B cell (primary cell): Measurements from ENCODE around the gene TRIM27. TPM values are rescaled to one million over a fixed set of nuclear protein-coding genes. Genes with fewer than 3 reads are reported as not detected.

Source experiments
- ATAC-seq: fragments of 200-7000 bp; cut with Tn5 transposase; one replicate; pipeline ENCODE4 v1.10.0; 2021; ENCODE audit warnings: low read depth, mild to moderate bottlenecking, moderate number of reproducible peaks, moderate library complexity
- CTCF ChIA-PET: fragments of 350-600 bp; sonication (Branson Sonifier 250); formaldehyde crosslinking; loops from one replicate; lab custom pipeline; 2021; ENCODE audit warnings: antibody characterized with exemption, inconsistent platforms; lab: Charles Lee
- POLR2A ChIA-PET: fragments of 350-600 bp; sonication (Branson Sonifier 250); formaldehyde crosslinking; loops from one replicate; lab custom pipeline; 2021; ENCODE audit warnings: antibody characterized with exemption; lab: Charles Lee
- DNase-seq: peaks from one replicate; pipeline ENCODE4 v3.0.0; 2013
- H2AFZ ChIP-seq: 2 replicates; pipeline ENCODE4 v1.6.1; 2012; ENCODE audit warnings: mild to moderate bottlenecking, low read depth, low read length; ENCODE audit not compliant: insufficient read depth, poor library complexity, severe bottlenecking
- H3K27ac ChIP-seq, 2 donors: 1 replicate in 1 of 2; 2 replicates in 1 of 2; pipeline ENCODE4 v1.5.1; 2012 to 2013; ENCODE audit warnings: low read length in 2 of 2, mild to moderate bottlenecking in 2 of 2, moderate library complexity in 1 of 2
- H3K27me3 ChIP-seq, 4 experiments: fragments of 200-600 bp in 1 of 4; sonication (generic) in 1 of 4; replicated peaks in 1 of 4; 1 replicate in 2 of 4; 2 replicates in 2 of 4; pipeline versions ENCODE4 v1.6.1 to v1.7.0; 2013 to 2016; ENCODE audit warnings: low read length in 3 of 4, mild to moderate bottlenecking in 2 of 4, mixed read lengths in 1 of 4, moderate library complexity in 1 of 4; ENCODE audit not compliant: insufficient read depth in 4 of 4, control insufficient read depth in 3 of 4; ENCODE audit errors: control extremely low read depth in 1 of 4
- H3K36me3 ChIP-seq, 2 experiments: replicated peaks in 1 of 2; 1 replicate in 1 of 2; 2 replicates in 1 of 2; pipeline versions ENCODE4 v1.6.1 to v1.7.1; 2013; ENCODE audit warnings: low read length in 1 of 2; ENCODE audit not compliant: insufficient read depth in 2 of 2, control insufficient read depth in 1 of 2; ENCODE audit errors: control extremely low read depth in 1 of 2, extremely low read depth in 1 of 2
- H3K4me1 ChIP-seq, 2 donors: fragments of 200-600 bp in 1 of 2; sonication (generic) in 1 of 2; 1 replicate in 1 of 2; 2 replicates in 1 of 2; pipeline versions ENCODE4 v1.5.1 to v1.6.1; 2013 to 2017; ENCODE audit warnings: low read length in 2 of 2; ENCODE audit not compliant: control insufficient read depth in 2 of 2, insufficient read depth in 2 of 2
- H3K4me2 ChIP-seq: replicated peaks from 2 replicates; pipeline ENCODE3; 2012; ENCODE audit warnings: mild to moderate bottlenecking, low read depth, low read length; ENCODE audit not compliant: poor library complexity, severe bottlenecking
- H3K4me3 ChIP-seq, 5 experiments: fragments of 200-600 bp in 1 of 5; sonication (generic) in 1 of 5; 1 replicate in 3 of 5; 2 replicates in 2 of 5; pipeline versions ENCODE4 v1.5.1 to v1.7.0; 2011 to 2016; ENCODE audit warnings: low read length in 4 of 5, mild to moderate bottlenecking in 4 of 5, low read depth in 2 of 5, control low read depth in 1 of 5, moderate library complexity in 1 of 5; ENCODE audit not compliant: insufficient read depth in 1 of 5; ENCODE audit errors: control extremely low read depth in 1 of 5, extremely low read depth in 1 of 5
- H3K79me2 ChIP-seq: fragments of 200-600 bp; sonication (generic); one replicate; pipeline ENCODE4 v1.6.0; 2016; ENCODE audit warnings: low read length; ENCODE audit not compliant: control insufficient read depth, insufficient read depth
- H3K9ac ChIP-seq: fragments of 200-600 bp; sonication (generic); 2 replicates; pipeline ENCODE4 v1.6.1; 2017; ENCODE audit warnings: mild to moderate bottlenecking, low read length, moderate library complexity
- H3K9me3 ChIP-seq, 3 donors: one replicate each; pipeline versions ENCODE4 v1.6.1 to v1.7.1; 2013; ENCODE audit warnings: low read length in 2 of 3; ENCODE audit not compliant: control insufficient read depth in 2 of 3, insufficient read depth in 1 of 3; ENCODE audit errors: control extremely low read depth in 1 of 3
- H4K20me1 ChIP-seq: 2 replicates; pipeline ENCODE4 v1.6.0; 2012; ENCODE audit warnings: mild to moderate bottlenecking, low read length; ENCODE audit not compliant: insufficient read depth, control insufficient read depth, poor library complexity, severe bottlenecking
- H3K27ac Mint-ChIP-seq: one replicate; pipeline ENCODE4 v1.8.0; 2021; ENCODE audit warnings: mixed read lengths
- H3K27me3 Mint-ChIP-seq: one replicate; pipeline ENCODE4 v1.8.0; 2021; ENCODE audit warnings: mixed read lengths
- H3K4me1 Mint-ChIP-seq: one replicate; pipeline ENCODE4 v1.8.0; 2021; ENCODE audit warnings: mixed read lengths
- H3K4me3 Mint-ChIP-seq: one replicate; pipeline ENCODE4 v1.8.0; 2021; ENCODE audit warnings: mixed read lengths
- H3K9me3 Mint-ChIP-seq: one replicate; pipeline ENCODE4 v1.8.0; 2022; ENCODE audit warnings: mixed read lengths; ENCODE audit not compliant: insufficient read depth
- EZH2 ChIP-seq: IDR thresholded peaks from 2 replicates; pipeline ENCODE4 v1.6.1; 2012; ENCODE audit warnings: borderline replicate concordance, low read depth, mild to moderate bottlenecking, moderate library complexity, low read length; ENCODE audit not compliant: insufficient read depth, poor library complexity, severe bottlenecking
- WGBS: methylation state at CpG from one replicate; pipeline ENCODE4 v1.1.5; 2013; ENCODE audit warnings: missing lambda C conversion rate; ENCODE audit not compliant: insufficient coverage; 5-methylcytosine and 5-hydroxymethylcytosine counted together
- intact Hi-C: fragments of 100-400 bp; cut with micrococcal nuclease; formaldehyde crosslinking; loops from one replicate; pipeline ENCODE4 v1.10.0; 2022
- polyA plus RNA-seq: library from polyadenylated mRNA; depleted of rRNA; stranded (reverse); fragments of >200 nt; gene quantifications from 2 replicates; pipeline ENCODE4 v1.2.3, GENCODE V29; 2012
- total RNA-seq, 2 donors: library from RNA; stranded (reverse); fragments of 120-200 nt in 1 of 2; gene quantifications; 1 replicate in 1 of 2; 2 replicates in 1 of 2; pipeline versions ENCODE4 v1.2.3 to v1.2.4, GENCODE V29; 2013 to 2022
- TF ChIP-seq, protein P1 (sequence below): fragments of 200-600 bp; IDR thresholded peaks from one replicate; pipeline ENCODE4 v1.8.0; 2022; ENCODE audit warnings: antibody characterized with exemption, mild to moderate bottlenecking

TRIM27 gene
- total and polyA plus RNA-seq, 2 donors (not counting 1 experiment from before 2014, with no cell fraction given), result 48.3 to 70.0 TPM

DNA sequence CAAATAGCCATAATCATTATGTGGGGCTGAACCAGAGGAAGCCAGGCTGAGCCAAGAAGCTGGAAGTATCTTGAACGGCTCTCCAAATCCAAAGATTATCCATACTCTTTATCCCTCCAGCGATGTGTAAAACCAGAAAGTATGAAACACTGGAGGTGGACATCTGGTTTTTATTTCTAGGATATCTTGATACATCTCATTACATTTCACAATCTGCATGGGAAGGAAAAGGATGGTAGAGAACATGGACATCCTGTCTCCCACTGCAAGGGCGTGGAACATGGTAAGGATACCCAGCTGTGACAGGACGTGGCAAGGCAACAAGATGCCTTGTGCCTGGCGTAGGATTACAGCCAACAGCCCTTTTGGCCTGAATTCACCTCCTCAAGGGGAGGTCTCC, 20.1 kb downstream of the TRIM27 start:
- POLR2A ChIA-PET, result no interaction called here

DNA sequence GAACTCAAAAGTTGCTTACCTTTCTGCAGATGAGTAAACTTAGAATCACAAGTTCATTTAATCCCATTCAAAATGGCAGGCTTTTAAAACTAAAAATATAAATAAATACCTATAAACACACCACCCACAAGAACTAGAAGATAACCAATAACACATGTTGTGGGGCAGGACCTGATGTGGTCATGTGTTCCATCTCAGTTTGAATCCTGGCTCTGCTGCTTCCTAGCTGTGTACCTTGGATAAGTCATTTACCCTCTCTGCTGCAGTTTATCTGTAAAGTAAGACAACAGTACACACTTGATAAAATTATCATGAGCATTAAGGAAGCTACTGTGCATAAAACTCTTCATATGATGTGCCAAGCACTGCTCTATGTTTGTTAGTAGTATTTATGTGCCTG, 22.0 kb downstream of the TRIM27 start:
- Histone ChIP-seq H3K4me2 (no peak overlapping the region), H3K9ac (no peak overlapping the region), H2AFZ (no peak overlapping the region), H3K9me3 (no peaks in the 10 kb centered on the region), H3K27me3 (no peaks in the 10 kb centered on the region), H3K4me3 (no peak overlapping the region), H3K79me2 (no peaks in the 10 kb centered on the region), H4K20me1 (no peaks in the 10 kb centered on the region), H3K27ac (no peak overlapping the region), H3K36me3 (peaks cover 6 to 53% of the 10 kb centered on the region in 2 experiments), H3K4me1 (peaks cover 17 to 21% of the 10 kb centered on the region in 2 donors)
- intact Hi-C loops, result no loop called here
- ATAC-seq, result no peak
- H3K9me3 Mint-ChIP-seq, result no peaks in the 10 kb centered on the region
- no peak for DNase-seq
- ChIA-PET POLR2A (no interaction called here), CTCF (no interaction called here)
- TF ChIP-seq, protein P1, sequence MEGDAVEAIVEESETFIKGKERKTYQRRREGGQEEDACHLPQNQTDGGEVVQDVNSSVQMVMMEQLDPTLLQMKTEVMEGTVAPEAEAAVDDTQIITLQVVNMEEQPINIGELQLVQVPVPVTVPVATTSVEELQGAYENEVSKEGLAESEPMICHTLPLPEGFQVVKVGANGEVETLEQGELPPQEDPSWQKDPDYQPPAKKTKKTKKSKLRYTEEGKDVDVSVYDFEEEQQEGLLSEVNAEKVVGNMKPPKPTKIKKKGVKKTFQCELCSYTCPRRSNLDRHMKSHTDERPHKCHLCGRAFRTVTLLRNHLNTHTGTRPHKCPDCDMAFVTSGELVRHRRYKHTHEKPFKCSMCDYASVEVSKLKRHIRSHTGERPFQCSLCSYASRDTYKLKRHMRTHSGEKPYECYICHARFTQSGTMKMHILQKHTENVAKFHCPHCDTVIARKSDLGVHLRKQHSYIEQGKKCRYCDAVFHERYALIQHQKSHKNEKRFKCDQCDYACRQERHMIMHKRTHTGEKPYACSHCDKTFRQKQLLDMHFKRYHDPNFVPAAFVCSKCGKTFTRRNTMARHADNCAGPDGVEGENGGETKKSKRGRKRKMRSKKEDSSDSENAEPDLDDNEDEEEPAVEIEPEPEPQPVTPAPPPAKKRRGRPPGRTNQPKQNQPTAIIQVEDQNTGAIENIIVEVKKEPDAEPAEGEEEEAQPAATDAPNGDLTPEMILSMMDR, result no peak
- no peak for TF ChIP-seq EZH2
- peaks cover 26% of the 10 kb centered on the region for H3K4me1 Mint-ChIP-seq
- H3K27me3 Mint-ChIP-seq, result no peaks in the 10 kb centered on the region
- no peak overlapping the region for H3K27ac Mint-ChIP-seq
- no peak overlapping the region for H3K4me3 Mint-ChIP-seq

More for the DNA sequence above, 20.1 kb downstream of the TRIM27 start:
- intact Hi-C loops, result no loop called here
- TF ChIP-seq, protein P1, result no peak
- no peak for TF ChIP-seq EZH2
- no peaks in the 10 kb centered on the region for H3K79me2 ChIP-seq
- CTCF ChIA-PET, result no interaction called here
- no peak overlapping the region for H3K27ac ChIP-seq
- no peak overlapping the region for H3K4me2 ChIP-seq
- ATAC-seq (no peak), DNase-seq (no peak)
- no peak overlapping the region for H3K27ac Mint-ChIP-seq
- H3K4me1 Mint-ChIP-seq, result peaks cover 18% of the 10 kb centered on the region
- peaks cover 6 to 71% of the 10 kb centered on the region in 2 experiments for H3K36me3 ChIP-seq
- no peak overlapping the region for H3K9ac ChIP-seq
- peaks cover under 1% of the 10 kb centered on the region for H4K20me1 ChIP-seq
- H3K4me1 ChIP-seq, result peaks cover 9% of the 10 kb centered on the region in 2 donors
- H3K27me3 Mint-ChIP-seq, result no peaks in the 10 kb centered on the region
- H2AFZ ChIP-seq, result no peak overlapping the region
- no peak overlapping the region for H3K4me3 Mint-ChIP-seq
- H3K9me3 ChIP-seq, result no peaks in the 10 kb centered on the region
- 100% methylated on average over 3 of the region's 5 CpGs for WGBS
- H3K27me3 ChIP-seq, result no peaks in the 10 kb centered on the region
- no peaks in the 10 kb centered on the region for H3K9me3 Mint-ChIP-seq
- H3K4me3 ChIP-seq, result no peak overlapping the region
